DND-41 (cell line): ENCODE measurements around the gene CCNYL1.

Experiments
- ATAC-seq: fragments of 200-7000 bp; cut with Tn5 transposase; 3 replicates; pipeline ENCODE4 v1.9.1; 2021; ENCODE audit warnings: low read depth; ENCODE audit not compliant: insufficient read depth
- DNase-seq: peaks from one replicate; pipeline ENCODE4 v3.0.0-alpha.2; 2020
- H2AFZ ChIP-seq: 2 replicates; pipeline ENCODE4 v1.6.0; 2012; ENCODE audit warnings: low read depth, low read length
- H3K27ac ChIP-seq: 2 replicates; pipeline ENCODE4 v1.5.1; 2012; ENCODE audit warnings: low read length, inconsistent platforms
- H3K27me3 ChIP-seq: fragments of 200-600 bp; sonication (generic); 2 replicates; pipeline ENCODE4 v1.6.0; 2012; ENCODE audit warnings: low read length, mild to moderate bottlenecking, inconsistent platforms; ENCODE audit not compliant: insufficient read depth, poor library complexity
- H3K36me3 ChIP-seq: 2 replicates; pipeline ENCODE4 v1.5.1; 2012; ENCODE audit warnings: low read length, inconsistent platforms; ENCODE audit not compliant: insufficient read depth
- H3K4me1 ChIP-seq: 2 replicates; pipeline ENCODE4 v1.5.1; 2012; ENCODE audit warnings: mild to moderate bottlenecking, low read length; ENCODE audit not compliant: insufficient read depth
- H3K4me2 ChIP-seq: 2 replicates; pipeline ENCODE4 v1.6.0; 2012; ENCODE audit warnings: mild to moderate bottlenecking, moderate library complexity, low read length, inconsistent platforms; ENCODE audit not compliant: insufficient read depth
- H3K4me3 ChIP-seq, 2 experiments: fragments of 200-600 bp in 1 of 2; shearing (Covaris generic) in 1 of 2; 2 replicates each; pipeline ENCODE4 v1.5.1; 2012 to 2016; ENCODE audit warnings: inconsistent platforms in 2 of 2, low read length in 2 of 2, mild to moderate bottlenecking in 2 of 2, low read depth in 1 of 2, moderate library complexity in 1 of 2
- H3K79me2 ChIP-seq: 2 replicates; pipeline ENCODE4 v1.6.0; 2012; ENCODE audit warnings: low read length, inconsistent platforms; ENCODE audit not compliant: insufficient read depth
- H3K9ac ChIP-seq: 2 replicates; pipeline ENCODE4 v1.6.0; 2012; ENCODE audit warnings: low read depth, mild to moderate bottlenecking, inconsistent platforms, low read length, moderate library complexity
- H3K9me3 ChIP-seq: 2 replicates; pipeline ENCODE4 v1.5.1; 2012; ENCODE audit warnings: low read length, moderate library complexity, mild to moderate bottlenecking, inconsistent platforms; ENCODE audit not compliant: insufficient read depth, severe bottlenecking
- H4K20me1 ChIP-seq: 2 replicates; pipeline ENCODE4 v1.6.0; 2012; ENCODE audit warnings: low read length; ENCODE audit not compliant: insufficient read depth
- CTCF ChIP-seq: IDR thresholded peaks from 2 replicates; pipeline ENCODE4 v1.5.1; 2012; ENCODE audit warnings: borderline replicate concordance, low read length, moderate library complexity, mild to moderate bottlenecking; ENCODE audit not compliant: poor library complexity, severe bottlenecking; ENCODE audit errors: extremely low read depth
- EZH2 ChIP-seq: IDR thresholded peaks from 3 replicates; pipeline ENCODE4 v1.6.1; 2012; ENCODE audit warnings: borderline replicate concordance, low read depth, mild to moderate bottlenecking, moderate library complexity, low read length, inconsistent platforms; ENCODE audit not compliant: severe bottlenecking

Gene CCNYL1

DNA sequence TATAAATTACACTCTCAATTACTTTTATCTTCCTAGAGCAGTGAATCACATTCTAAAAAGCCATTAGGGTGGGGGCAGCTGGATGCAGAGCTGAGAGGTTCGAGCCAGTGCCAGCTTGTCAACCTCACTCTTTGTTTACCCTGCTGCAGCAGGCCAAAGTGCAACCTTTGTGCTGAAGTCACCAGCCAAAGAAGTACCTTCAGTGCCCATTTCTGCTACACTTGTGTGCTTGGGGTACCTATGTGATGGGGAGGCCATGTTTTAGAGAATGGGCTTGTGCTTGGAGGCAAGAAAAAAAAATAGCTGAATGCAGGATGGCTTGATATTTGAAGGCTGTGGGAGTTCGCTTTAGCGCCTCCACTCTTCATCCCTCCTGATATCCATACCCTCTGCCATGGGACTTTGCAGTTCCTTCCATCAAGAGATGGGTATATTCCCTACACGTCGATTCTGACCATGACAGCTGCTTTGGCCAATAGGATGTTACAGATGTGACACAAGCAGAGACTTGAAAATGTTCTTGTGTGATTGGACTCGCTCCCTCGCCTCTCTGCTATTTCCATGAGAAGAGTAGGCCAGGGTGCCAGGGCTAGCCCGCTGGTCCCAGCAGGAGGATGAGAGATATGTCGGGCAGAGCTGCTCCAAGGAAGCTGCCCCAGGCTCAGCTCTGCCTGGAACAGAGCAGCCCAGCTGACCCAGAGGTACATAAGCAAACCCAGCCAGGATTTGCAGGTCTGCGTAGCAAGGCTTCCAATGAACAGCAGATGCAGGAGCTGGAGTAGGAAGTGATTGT lies 71.0 kb downstream of the CCNYL1 start:
- Histone ChIP-seq H3K9me3 (no peaks in the 10 kb centered on the region), H3K4me3 (no peak overlapping the region), H3K27ac (no peak overlapping the region), H4K20me1 (no peaks in the 10 kb centered on the region), H3K27me3 (no peaks in the 10 kb centered on the region), H3K4me1 (no peaks in the 10 kb centered on the region), H3K79me2 (no peaks in the 10 kb centered on the region), H3K9ac (no peak overlapping the region), H2AFZ (no peak overlapping the region), H3K4me2 (no peak overlapping the region), H3K36me3 (no peaks in the 10 kb centered on the region)
- TF ChIP-seq CTCF (no peak), EZH2 (no peak)
- ATAC-seq (no peak), DNase-seq (no peak)

GRCh38 chr2:207783514-207783913 lies 72.1 kb downstream of the CCNYL1 start:
- ATAC-seq = no peak
- Histone ChIP-seq H3K27ac (no peak overlapping the region), H3K4me2 (no peak overlapping the region)

GRCh38 chr2:207784898-207785297 lies 73.5 kb downstream of the CCNYL1 start:
- TF ChIP-seq EZH2 (no peak), CTCF (no peak)
- Histone ChIP-seq H3K4me1 (no peaks in the 10 kb centered on the region), H2AFZ (no peak overlapping the region), H3K9me3 (no peaks in the 10 kb centered on the region), H4K20me1 (no peaks in the 10 kb centered on the region), H3K79me2 (no peaks in the 10 kb centered on the region), H3K27ac (no peak overlapping the region), H3K9ac (no peak overlapping the region), H3K36me3 (no peaks in the 10 kb centered on the region), H3K4me3 (no peak overlapping the region), H3K4me2 (no peak overlapping the region), H3K27me3 (no peaks in the 10 kb centered on the region)
- no peak for DNase-seq
- no peak for ATAC-seq

More at GRCh38 chr2:207783514-207783913, 72.1 kb downstream of the CCNYL1 start:
- no peaks in the 10 kb centered on the region for H3K27me3 ChIP-seq
- H3K9me3 ChIP-seq = no peaks in the 10 kb centered on the region
- H3K9ac ChIP-seq = no peak overlapping the region
- H4K20me1 ChIP-seq = no peaks in the 10 kb centered on the region
- H2AFZ ChIP-seq = no peak overlapping the region
- TF ChIP-seq EZH2 (no peak), CTCF (no peak)
- no peaks in the 10 kb centered on the region for H3K79me2 ChIP-seq
- no peaks in the 10 kb centered on the region for H3K4me1 ChIP-seq
- H3K36me3 ChIP-seq = no peaks in the 10 kb centered on the region
- H3K4me3 ChIP-seq = no peak overlapping the region
- DNase-seq = no peak
